B cell (primary cell): ENCODE data around the gene ALDOB.

Experiments used
- EZH2 ChIP-seq: IDR thresholded peaks from 2 replicates; pipeline ENCODE4 v1.6.1; 2012; ENCODE audit warnings: borderline replicate concordance, low read depth, mild to moderate bottlenecking, moderate library complexity, low read length; ENCODE audit not compliant: insufficient read depth, poor library complexity, severe bottlenecking
- TF ChIP-seq, protein P1 (sequence below): fragments of 200-600 bp; IDR thresholded peaks from one replicate; pipeline ENCODE4 v1.8.0; 2022; ENCODE audit warnings: antibody characterized with exemption, mild to moderate bottlenecking

DNA sequence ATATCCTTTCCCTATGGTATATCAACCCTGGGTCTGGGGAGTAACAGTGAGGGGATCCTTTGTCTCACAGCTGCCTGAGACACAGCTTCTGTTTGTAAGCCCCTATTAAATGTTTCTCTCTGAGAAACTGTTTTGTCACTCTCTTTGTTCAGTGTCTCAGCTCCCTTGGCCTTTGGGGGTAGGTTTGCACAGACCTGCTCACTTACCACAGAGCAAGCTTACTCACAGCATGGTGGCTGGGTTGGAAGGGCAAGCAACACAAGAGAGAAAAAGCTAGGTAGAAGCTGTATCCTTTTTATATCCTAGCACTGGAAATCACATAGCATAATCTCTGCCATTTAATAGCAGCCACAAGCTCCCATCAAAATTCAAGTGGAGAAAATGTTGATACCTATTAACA is 55.3 kb downstream of the ALDOB start:
- TF ChIP-seq, protein P1, sequence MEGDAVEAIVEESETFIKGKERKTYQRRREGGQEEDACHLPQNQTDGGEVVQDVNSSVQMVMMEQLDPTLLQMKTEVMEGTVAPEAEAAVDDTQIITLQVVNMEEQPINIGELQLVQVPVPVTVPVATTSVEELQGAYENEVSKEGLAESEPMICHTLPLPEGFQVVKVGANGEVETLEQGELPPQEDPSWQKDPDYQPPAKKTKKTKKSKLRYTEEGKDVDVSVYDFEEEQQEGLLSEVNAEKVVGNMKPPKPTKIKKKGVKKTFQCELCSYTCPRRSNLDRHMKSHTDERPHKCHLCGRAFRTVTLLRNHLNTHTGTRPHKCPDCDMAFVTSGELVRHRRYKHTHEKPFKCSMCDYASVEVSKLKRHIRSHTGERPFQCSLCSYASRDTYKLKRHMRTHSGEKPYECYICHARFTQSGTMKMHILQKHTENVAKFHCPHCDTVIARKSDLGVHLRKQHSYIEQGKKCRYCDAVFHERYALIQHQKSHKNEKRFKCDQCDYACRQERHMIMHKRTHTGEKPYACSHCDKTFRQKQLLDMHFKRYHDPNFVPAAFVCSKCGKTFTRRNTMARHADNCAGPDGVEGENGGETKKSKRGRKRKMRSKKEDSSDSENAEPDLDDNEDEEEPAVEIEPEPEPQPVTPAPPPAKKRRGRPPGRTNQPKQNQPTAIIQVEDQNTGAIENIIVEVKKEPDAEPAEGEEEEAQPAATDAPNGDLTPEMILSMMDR: no peak
- TF ChIP-seq EZH2: no peak
